ENCODE data around the gene NFKBIE.
A peak's percentile ranks its signal among the peaks of the same experiment; 100 is the strongest.

DNA sequence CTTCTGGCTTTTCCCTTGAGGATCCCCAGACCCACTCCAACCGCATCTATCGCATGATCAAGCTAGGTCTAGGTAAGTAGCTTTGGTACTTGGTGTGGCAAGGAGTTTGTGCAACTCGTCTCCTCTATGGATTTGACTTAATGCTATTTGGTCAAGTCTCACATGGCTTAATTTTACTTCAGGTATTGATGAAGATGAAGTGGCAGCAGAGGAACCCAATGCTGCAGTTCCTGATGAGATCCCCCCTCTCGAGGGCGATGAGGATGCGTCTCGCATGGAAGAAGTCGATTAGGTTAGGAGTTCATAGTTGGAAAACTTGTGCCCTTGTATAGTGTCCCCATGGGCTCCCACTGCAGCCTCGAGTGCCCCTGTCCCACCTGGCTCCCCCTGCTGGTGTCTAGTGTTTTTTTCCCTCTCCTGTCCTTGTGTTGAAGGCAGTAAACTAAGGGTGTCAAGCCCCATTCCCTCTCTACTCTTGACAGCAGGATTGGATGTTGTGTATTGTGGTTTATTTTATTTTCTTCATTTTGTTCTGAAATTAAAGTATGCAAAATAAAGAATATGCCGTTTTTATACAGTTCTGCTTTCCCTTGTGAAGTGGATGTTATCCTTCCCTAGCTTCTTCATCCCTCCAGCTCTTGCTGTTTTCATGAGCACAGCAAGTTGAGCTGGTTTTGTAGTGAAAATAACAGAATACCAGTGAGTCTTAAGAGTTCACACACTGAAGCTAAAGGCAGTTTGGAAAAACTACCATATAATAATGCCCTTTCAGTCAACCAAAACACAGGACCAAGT is 11.8 kb downstream of the NFKBIE start:
- TF ChIP-seq POLR2A (IDR thresholded peaks at IDR 0.05) = no peak
- peak; percentile 33 to 49 (median 42) for TF ChIP-seq CTCF (IDR thresholded peaks at IDR 0.05)

All from right lobe of liver (tissue), 4 donors.